HPDE6-E6E7 (cell line): ENCODE measurements around the gene UNCX.
"Not testable (repeated sequence)": the region's sequence is repeated elsewhere in the genome, so short reads cannot be mapped to it uniquely, and the experiment has no call there.

ENCODE experiments used
- DNase-seq: peaks from one replicate; pipeline ENCODE4 v3.0.0; 2011; ENCODE audit warnings: missing footprints; ENCODE audit errors: extremely low spot score

UNCX gene

DNA sequence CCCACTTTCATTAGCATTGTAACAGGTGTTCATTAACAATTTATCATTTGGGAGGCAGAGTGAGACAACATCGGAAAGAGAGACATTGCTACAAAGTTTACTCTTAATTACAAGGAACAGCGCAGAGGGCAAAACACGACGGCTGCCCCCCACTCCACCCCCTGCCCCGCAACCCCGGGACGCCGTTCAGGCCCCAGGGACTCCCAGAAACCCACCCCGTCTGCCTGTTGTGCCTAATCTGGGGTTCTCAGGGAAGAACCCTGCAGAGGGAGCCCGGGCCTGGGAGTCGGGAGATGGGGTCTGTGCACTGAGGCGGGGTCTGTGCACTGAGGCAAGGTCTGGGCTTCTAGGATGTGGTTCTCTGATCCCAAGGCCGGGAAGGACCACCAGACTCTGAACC lies 25.2 kb downstream of the UNCX start:
- DNase-seq: no peak

DNA sequence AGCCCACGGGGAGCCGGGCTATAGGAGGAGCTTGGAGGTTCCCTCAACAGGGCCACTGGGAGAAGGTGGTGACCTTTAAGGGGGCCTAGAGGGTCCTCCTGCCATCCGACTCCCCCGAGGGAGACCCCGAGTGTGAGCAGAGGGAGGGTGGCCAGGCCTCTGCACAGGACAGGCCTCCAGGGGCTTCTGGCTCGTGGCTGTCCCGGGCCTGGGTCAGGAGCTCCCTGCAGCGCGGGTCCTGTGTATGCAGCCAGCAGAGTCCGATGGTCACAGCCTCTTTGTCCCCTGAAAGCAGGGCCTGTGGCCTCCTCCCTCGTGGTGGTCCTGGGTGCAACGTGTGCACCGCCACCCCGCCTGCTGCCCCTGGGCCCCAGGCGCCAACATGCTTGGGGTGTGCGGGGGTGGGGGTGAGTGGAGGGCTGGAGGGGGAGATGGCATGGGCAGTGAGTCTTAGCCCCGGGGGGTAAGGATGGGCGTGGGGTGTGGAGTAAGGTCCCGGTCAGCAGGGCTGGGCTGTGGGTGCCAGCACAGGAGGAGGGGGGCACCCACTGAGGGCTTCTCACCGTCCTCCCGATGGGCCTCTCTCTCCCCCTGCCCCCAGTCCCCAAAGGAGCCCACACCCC lies 27.1 kb downstream of the UNCX start:
- no peak for DNase-seq

DNA sequence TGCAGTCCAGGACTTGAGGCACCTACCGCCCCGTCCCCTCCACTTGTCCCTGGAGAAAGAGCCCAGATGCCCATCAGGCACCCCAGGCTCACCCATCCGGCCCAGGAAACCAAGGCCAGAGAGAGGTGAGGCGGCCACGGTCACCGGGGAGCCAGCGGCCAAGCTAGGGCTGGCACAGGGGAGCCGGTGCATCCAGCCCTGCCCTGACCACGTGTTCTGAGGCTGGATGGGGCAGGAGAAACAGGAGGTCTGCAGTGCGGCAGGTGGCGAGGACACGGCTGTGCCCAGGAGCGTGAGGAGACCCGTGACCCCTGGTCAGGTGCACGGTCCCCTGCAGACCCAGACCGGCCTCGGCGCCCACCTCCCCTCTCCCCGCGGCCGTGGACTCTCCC lies 27.6 kb downstream of the UNCX start:
- DNase-seq: no peak

DNA sequence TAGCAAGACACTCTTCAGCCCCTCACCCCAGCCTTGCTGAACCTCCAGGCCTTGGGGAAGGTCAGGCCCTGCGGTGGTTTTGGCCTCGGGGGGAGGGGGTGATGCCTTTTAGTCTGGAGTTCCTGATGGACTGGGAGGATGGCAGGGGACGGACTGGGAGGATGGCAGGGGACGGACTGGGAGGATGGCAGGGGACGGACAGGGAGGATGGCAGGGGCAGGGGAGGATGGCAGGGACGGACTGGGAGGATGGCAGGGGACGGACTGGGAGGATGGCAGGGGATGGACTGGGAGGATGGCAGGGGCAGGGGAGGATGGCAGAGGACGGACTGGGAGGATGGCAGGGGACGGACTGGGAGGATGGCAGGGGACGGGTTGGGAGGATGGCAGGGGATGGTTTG lies 28.4 kb downstream of the UNCX start:
- DNase-seq: not testable (repeated sequence)

DNA sequence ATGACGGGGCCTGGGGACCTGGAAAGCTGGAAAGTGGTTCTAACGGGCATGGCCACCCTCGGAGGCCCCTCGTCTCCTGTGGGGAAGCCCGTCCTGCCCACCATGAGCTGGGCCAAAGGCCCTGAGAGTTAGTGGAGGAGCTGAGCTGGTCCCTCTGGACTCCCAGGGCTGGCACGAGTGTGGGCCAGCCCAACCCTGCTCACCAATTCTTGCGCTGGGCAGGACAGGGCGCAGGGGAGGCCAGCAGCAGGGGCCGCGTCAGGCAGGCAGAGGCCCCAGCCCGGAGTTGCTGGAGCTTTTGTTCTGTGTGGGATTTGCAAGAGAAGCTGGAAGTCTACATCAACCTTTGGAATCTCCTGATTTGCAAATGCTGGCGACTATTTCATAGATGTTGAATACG lies 29.8 kb downstream of the UNCX start:
- DNase-seq: no peak

DNA sequence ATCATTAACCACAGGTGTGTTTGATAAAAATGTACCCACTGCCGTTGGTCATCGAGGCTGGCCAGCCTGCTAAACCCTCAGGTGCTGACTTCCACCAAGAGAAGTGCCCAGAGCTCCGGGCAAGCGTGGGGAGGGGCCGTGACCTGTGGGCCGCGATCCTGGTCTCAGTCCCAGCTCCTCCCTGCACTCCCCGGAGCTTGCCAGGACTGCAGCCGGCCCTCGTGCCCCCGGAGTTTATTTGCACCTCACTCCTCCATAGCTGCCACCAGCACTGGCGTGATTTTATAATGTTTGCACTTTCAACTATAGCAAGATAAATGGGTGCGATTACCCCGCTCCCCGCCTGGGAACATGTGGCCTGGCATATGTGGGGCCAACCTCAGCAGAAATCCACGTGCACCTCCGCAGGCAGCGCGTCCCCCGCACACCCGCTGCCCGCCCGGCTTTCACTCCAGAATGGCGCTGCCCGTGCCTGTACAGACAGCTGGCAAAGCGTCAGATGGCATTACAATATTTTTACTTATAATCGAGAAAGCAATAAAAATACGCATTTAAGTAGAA lies 30.8 kb downstream of the UNCX start:
- no peak for DNase-seq

DNA sequence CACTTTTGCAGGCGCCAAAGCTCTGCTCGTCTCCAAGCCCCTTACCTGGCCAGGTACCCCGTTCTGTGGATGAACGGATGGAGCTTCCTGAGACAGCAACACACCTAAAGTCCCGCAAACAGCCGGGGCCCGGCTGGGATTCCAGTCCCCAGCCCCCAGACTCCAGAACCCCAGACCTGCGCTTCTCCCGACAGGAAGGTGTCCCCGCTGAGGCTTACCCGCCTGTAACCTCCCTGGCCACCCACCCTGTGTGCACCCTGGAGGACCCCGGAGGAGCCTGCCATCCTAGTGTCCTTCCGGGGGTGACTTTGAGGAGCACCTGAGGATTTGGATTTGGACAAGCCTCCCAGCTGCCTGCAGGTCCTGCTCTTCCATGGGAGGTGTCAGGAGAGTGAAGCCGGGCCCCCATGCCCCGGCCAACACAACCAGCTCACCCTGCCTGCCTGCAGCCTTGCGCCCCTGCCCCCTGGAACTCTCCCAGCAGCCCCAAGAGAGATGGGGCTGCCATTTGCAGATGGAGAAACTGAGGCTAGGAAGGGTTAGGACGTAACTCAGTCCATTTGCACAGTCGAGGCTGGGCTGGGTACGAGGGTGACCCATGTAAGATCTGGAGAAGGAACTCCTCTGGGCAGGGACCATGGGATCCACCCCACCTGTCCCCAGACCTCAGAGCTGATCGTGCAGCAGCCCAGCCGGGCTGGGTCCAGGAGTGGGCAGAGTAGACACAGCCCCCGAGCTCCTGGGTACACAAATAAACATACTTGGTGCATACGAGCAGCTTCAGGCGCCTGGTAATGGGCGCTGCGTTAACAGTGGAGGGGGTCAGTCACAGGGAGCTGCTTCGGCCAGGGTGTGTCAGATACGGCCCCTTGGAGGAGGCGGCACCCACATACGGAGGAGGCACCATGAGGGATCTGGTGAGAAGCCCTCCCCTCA lies 31.9 kb downstream of the UNCX start:
- no peak for DNase-seq

DNA sequence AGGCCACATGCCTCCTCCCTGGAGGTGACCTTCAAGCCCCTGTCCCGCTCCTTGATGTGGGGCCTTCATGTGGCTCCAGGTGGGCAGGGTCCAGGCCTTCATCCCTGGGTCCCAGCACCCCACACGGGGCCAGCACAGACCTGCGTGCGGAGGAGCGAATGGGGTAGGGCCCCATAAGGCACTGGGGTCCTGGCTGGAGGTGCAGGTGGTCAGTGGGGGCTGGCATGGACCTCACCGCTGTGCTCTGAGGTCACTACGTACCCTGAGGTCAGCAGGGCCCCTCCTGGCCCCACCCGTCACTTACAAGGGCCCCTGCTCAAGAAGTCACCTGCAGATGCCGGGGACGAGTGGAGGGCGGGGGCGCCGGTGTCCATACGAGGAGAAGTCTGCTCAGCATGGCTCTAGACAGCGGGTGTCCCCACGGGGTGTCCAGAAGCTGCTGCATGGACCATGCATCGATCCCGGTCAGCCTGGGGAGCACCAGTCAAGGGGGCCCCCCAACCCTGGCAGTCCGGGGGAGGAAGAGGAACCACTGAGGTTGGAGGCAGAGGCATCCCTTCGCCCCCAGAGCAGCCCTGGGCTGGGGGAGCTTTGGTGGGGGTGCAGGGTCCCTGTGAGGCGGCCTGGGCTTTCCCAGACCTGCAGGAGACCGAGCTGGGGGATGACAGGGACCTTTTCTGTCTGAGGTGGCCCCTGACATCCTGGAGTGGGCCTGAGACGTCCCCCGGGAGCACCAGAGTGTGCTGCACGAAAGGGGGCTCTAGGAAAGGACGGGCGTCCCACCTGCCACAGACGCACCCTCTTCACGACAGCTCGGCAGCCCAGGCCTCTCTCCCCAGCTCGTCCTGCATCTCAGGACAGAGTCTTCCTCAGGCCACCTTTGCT lies 34.6 kb downstream of the UNCX start:
- DNase-seq: no peak

DNA sequence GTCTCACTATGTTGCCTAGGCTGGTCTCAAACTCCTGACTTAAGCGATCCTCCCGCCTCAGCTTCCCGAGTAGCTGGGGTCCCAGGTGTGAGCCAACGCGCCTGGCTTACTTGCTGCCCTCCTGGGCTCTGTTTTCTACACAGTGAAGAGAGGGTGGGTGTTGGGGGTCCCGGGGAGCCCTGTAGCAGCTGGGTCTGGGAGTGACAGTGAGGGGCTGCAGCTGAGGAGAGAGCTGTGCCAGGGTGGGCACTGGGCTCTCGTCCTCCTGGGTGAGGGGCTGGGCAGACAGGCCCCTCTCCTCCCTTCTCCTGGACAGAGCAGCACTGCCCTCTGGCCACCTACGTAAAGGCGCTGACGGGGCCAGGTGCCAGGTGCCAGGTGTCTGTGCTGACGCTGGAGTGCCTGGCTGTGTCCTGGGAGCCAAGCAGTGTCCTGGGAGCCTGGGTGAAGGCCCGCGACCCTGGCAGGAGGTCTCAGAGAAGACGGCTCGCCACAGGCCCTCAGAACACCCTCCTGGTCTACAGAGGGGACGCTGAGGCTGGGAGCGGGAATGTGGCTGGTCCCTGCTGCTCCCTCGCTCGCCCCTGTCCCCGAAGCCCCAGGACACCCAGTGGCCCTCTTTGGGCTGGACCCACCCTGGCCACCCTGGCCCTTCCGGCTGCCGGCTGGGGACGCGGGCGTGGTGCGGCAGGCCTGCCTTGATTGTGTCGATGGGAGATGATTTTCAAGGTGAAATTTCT lies 35.6 kb downstream of the UNCX start:
- DNase-seq: no peak

DNA sequence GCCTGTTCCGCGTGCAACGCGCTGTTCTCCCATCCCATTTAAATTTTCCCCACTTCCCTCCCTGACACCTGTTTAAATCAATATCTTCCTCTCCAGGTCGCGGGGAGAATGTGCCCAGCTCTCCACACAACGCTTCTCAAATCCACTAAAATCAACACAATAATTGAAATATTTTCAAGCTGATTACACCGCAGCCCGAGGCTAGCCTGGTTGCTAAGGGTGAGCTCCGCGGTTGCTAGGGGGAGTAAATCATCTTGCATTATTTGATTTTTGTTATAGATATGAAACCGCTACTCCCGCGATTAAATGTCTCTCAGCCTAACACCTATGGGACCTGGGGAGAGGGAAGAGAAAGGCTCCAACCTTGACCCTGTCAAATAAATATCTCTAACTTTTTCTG lies 36.2 kb downstream of the UNCX start:
- DNase-seq: no peak

DNA sequence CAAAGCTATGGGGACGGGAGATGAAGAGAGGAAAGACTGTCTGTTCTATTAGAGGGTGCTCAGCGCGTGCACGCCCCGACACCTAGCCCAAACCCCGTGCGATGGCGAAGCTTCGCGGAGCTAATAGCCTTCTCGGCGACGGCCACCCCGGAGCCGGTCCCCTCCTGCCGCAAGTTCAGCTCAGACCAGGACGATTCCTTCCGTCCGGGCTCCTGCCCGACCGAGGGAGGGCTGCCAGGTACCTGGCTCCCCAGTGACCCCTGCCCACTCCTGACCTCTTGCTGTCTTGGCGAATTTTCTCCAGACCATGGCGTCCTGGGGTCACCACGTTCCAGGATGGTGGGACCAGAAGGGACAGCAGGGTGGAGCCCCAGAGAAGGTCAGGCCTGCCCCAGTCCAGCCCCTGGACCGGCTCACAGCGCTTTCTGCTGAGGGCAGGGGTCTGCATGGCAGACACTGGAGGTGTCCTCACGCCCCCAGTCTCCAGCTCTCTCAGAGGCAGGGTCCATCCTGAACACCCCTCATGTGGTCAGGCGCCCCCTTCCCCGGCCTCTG lies 36.7 kb downstream of the UNCX start:
- DNase-seq: no peak

DNA sequence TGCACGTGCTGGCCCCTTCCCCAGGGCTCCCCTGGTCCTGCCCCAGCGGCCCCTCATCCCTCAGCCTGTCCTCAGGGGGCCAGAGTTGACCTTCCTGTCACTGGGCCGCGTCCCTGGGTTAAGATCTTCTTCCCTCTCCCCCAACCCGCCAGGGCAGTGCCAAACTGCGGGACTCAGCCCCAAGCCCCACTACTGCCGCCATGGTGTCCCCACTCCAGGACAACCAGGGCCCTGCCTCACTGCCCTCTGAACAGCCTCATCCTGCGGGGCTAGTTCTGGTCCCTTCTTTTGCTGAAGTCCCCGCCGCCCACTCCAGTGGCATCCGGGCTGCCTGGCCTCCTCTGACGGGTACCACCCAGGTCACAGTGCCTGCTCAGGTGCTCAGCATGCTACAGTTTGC lies 37.5 kb downstream of the UNCX start:
- DNase-seq: no peak

DNA sequence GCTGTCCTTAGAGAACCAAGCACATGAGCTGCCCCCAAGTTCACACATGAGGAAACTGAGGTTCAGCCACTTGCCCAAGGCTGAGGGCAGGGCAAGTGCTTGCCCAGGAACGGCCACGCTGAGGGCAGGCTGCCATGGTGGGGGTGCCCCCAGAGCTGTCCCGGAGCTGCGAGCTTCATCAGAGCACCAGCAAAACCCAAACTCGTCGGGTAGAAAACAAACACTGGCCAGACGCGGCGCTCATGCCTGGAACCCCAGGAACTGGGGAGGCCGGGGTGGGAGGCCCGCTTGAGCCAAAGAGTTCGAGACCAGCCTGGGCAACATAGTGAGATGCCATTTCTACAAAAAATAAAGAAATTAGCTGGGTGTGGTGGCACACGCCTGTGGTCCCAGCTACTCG lies 38.4 kb downstream of the UNCX start:
- no peak for DNase-seq

DNA sequence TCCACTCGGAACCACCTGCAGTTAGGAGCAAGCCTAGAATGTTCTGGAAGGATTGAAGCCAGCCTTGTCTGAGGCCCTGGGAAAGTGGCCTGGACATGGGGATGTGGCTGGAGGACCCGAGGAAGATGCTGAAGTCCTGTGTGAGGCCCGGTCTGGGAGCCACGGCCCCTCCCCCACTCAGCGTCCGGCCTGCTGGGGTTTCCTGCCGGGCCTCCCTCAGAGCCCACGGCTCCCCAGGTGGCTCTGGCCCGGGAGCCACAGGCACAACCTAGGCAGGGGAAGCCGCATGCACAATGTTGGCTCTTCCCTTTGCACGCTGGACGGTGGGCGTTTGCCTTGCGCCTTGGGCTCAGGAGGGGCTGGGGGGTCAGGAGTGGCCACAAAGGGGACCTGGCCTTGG lies 39.0 kb downstream of the UNCX start:
- DNase-seq: no peak

DNA sequence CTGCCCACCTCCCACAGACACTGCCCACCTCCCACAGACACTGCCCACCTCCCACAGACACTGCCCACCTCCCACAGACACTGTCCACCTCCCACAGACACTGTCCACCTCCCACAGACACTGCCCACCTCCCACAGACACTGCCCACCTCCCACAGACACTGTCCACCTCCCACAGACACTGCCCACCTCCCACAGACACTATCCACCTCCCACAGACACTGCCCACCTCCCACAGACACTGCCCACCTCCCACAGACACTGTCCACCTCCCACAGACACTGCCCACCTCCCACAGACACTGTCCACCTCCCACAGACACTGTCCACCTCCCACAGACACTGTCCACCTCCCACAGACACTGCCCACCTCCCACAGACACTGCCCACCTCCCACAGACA lies 39.5 kb downstream of the UNCX start:
- DNase-seq: not testable (repeated sequence)

DNA sequence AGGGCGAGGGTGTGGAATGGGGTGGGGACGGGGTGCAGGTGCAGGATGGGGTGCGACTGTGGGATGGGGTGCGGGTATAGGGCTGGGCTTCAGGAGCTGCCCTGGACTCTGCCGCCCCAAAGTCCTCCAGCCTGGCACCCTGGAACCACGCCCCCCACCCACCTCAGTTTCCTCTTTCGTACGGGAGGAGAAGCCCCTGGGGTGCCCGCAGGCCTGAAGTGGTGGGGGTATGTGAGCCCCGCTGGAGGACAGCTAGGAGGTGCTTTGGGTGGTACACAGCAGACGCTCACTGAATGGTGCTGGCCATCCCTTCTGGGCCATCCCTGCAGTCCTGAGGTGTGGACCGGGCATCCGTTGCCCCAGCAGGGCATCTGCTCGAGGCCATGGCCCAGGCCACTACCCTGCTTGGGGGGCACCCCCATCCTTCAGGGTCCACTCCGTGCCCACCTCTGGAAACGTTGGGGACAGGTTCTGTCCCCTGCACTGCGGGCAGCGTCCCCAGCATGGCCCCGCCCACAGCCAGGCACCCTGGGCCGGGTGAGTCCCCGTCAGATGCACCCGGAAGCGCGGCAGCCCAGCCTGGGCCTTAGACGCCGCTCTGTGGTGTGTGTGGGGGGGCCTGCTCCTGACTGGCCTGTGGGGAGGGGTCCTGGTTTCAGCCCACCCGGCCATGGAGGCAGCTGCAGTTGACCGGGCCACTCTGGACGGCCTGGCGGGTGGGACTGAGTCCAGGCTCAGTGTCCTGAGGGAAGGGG lies 41.6 kb downstream of the UNCX start:
- DNase-seq: no peak

DNA sequence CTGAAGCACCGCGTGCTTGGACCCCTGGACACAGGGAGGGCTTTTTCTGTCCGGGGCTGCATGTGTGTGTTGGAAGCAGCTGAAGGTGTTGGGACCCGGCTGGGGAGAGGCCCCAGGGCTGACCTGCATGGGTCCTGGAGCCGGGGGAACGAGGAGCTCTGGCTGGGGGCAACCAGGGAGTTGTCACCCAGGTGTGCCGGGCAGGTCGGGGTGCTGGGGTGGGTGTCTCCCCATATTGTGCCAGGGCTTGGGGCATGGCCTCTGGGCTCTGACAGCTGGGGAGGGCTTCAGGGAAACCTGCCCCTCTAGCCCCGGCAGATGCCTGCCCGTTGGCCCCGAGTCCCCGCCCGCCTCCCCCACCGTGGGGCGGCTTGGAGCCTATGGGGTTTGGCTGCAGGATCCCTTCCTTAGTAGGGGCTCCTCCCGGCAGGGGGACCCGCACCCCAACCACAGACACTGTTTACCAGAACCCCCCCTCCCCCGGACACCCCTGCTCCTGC lies 42.3 kb downstream of the UNCX start:
- no peak for DNase-seq

DNA sequence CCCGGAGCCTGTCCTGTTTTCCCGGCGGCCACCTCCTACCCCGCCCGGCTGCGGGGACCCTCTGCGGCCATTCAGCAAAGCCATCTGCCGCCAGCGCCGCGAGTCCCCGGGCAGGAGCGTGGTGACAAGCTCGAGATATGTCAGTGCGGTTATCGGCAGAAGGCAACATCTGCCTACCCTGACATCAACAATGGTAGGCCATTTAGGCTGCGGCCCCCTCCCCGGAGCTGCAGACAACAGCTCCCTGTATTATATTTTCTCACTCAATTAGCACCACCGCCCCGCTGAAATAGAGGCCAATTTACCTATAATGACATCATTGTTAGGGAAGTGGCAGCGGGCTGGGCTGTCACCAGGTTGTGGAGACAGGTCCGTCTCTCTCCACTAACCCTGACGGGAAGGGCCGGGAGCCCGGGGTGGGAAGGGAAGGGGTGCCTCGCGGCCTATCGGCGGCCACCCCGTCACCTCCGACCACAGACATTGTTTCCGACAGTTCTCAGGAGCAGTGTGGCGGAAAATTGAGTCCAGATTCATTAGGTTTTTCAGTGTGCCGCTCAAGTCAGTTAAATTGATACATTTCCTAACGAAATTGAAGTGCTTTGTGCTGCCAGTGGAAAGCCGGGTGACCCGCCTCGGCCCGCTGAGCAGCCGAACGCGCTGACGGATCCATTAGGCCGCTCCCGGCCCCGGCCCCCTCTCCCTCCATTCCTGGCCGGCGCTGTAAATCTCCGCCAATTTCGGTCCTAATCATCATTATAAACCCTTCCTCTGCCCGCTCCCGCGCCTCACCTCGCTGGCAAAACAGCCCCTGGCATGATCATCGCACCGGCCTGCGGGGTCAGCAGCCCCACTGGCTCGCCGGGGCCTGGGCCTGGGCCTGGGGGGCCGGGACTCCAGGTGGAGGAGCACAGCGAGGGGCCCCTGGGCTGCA lies 43.0 kb downstream of the UNCX start:
- DNase-seq: no peak

DNA sequence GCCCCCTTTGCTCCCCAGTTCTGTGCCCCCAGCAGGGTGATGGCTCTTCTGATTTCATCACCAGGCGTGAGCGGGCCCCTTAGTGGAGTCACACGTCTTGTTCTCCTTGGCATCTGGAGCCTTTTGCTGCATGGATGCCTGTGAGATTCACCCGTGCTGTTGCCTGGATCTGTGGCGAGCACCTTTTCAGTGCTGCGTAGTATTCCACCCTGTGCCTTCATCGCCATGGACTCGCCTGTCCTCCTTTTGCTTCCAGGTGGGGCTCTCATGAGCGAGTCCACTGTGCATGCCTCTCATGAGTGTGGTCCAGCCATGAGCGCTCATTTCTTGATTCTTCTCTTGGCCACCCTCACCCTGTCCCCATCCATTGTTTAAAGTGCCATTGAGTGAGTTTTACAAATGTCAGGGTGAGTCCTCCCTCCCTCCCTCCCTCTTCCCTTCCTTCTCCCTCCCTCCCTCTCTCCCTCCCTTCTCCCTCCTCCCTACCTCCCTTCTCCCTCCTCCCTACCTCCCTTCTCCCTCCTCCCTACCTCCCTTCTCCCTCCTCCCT lies 44.0 kb downstream of the UNCX start:
- no peak for DNase-seq
